ENCODE measurements around the gene SPATA1. TPM values are rescaled to one million over a fixed set of nuclear protein-coding genes. Genes with fewer than 3 reads are reported as not detected.

SPATA1 gene
- total and polyA plus RNA-seq, 9 of the 15 experiments (the other 6 are each of a cell fraction or from before 2014, with no cell fraction given): 0.79 to 2.9 (median 1.5) TPM

GRCh38 chr1:84613887-84614286 is 107.7 kb downstream of the SPATA1 start (continued):
- no peak for TF ChIP-seq THRAP3 (IDR thresholded peaks at IDR 0.05; ENCODE audit: borderline replicate concordance)
- no peak for TF ChIP-seq NCOA4 (IDR thresholded peaks at IDR 0.05; ENCODE audit: partially characterized antibody)
- TF ChIP-seq SP1 (CRISPR knock-in tag; IDR thresholded peaks at IDR 0.05): no peak
- TF ChIP-seq POLR3A (IDR thresholded peaks at IDR 0.05; ENCODE audit: borderline replicate concordance, extremely low read depth, insufficient read depth, insufficient read length): no peak
- no peak for TF ChIP-seq ZNF408 (CRISPR knock-in tag; IDR thresholded peaks at IDR 0.05; ENCODE audit: low read depth)
- TF ChIP-seq ELK1 (CRISPR knock-in tag; IDR thresholded peaks at IDR 0.05): no peak
- TF ChIP-seq SP2 (IDR thresholded peaks at IDR 0.05; ENCODE audit: extremely low read depth, low read depth, low read length, poor library complexity, severe bottlenecking): no peak
- TF ChIP-seq ZEB2 (IDR thresholded peaks at IDR 0.05): no peak
- no peak for TF ChIP-seq PURB (CRISPR knock-in tag; IDR thresholded peaks at IDR 0.05; ENCODE audit: low read depth)
- TF ChIP-seq NFYB (IDR thresholded peaks at IDR 0.05; ENCODE audit: extremely low read depth, insufficient read length): no peak
- TF ChIP-seq RCOR1 (IDR thresholded peaks at IDR 0.05; ENCODE audit: borderline replicate concordance in 1 of 2, low read depth in 2 of 2, low read length in 2 of 2): no peak
- TF ChIP-seq NCOA1 (IDR thresholded peaks at IDR 0.05; ENCODE audit: low read depth): no peak
- TF ChIP-seq ZBTB2 (IDR thresholded peaks at IDR 0.05): no peak
- TF ChIP-seq CBX1 (IDR thresholded peaks at IDR 0.05; ENCODE audit: low read depth): peak; percentile 77; the same call in 1 of the 2 replicates
- TF ChIP-seq ARNT (IDR thresholded peaks at IDR 0.05): no peak
- peak; percentile 100 for TF ChIP-seq ZNF124 (CRISPR knock-in tag; IDR thresholded peaks at IDR 0.05)
- no peak for TF ChIP-seq HOMEZ (CRISPR knock-in tag; IDR thresholded peaks at IDR 0.05)
- no peak for TF ChIP-seq SREBF2 (CRISPR knock-in tag; IDR thresholded peaks at IDR 0.05)
- TF ChIP-seq MED1 (CRISPR knock-in tag; IDR thresholded peaks at IDR 0.05; ENCODE audit: borderline replicate concordance): no peak
- peak; percentile 96 for TF ChIP-seq CBX5 (IDR thresholded peaks at IDR 0.05; ENCODE audit: borderline replicate concordance, low read depth)
- TF ChIP-seq NELFE (IDR thresholded peaks at IDR 0.05; ENCODE audit: insufficient read depth, insufficient read length): no peak
- TF ChIP-seq CLOCK (CRISPR knock-in tag; IDR thresholded peaks at IDR 0.05; ENCODE audit: borderline replicate concordance): no peak
- TF ChIP-seq BCOR (IDR thresholded peaks at IDR 0.05): no peak
